Right lobe of liver (tissue), 4 donors: ENCODE measurements around the gene PKD1.

ENCODE experiments used
- CTCF ChIP-seq, 4 donors: fragments of 200-600 bp in 3 of 4; fragments of 450-650 bp in 1 of 4; IDR thresholded peaks; one replicate each; pipeline versions ENCODE4 v1.5.1 to v1.8.0; 2016 to 2022; ENCODE audit warnings: antibody characterized with exemption in 4 of 4, mild to moderate bottlenecking in 2 of 4
- POLR2A ChIP-seq: fragments of 450-650 bp; IDR thresholded peaks from one replicate; pipeline ENCODE4 v1.6.1; 2017; ENCODE audit warnings: antibody characterized with exemption, mild to moderate bottlenecking
- donor health status: DM: no; HTN: no; CAD: no.
- donor health status: DM: no; HTN: no; CAD: no.
- donor health status: DM: no; HTN: yes; CAD: no.

- no peak for TF ChIP-seq CTCF (IDR thresholded peaks at IDR 0.05)
- no peak for TF ChIP-seq POLR2A
Observed at GRCh38 chr16:2163211-2163881, 27.6 kb upstream of the PKD1 start.
